Activated naive CD8-positive, alpha-beta T cell treated with anti-CD3 and anti-CD28 coated beads, Interleukin-2, amount 10 ng/mL, durations not matched to agents 7 days and 5 days (primary cell): ENCODE results near the gene DDX17. TPM values are rescaled to one million over a fixed set of nuclear protein-coding genes. Genes with fewer than 3 reads are reported as not detected.
A peak's percentile ranks its signal among the peaks of the same experiment; 100 is the strongest.

Source experiments
- ATAC-seq: fragments of 150-1000 bp; cut with Tn5 transposase; one replicate; pipeline ENCODE4 v1.10.0; 2021; ENCODE audit warnings: low read depth, moderate library complexity
- POLR2A ChIA-PET: fragments of 350-600 bp; sonication (Branson Sonifier 250); formaldehyde crosslinking; loops from one replicate; lab custom pipeline; 2021; ENCODE audit warnings: antibody characterized with exemption; lab: Charles Lee
- DNase-seq: peaks from one replicate; pipeline ENCODE4 v3.0.0; 2021
- H3K27ac Mint-ChIP-seq: one replicate; pipeline ENCODE4 v1.8.0; 2022; ENCODE audit warnings: mild to moderate bottlenecking, mixed read lengths
- H3K27me3 Mint-ChIP-seq: one replicate; pipeline ENCODE4 v1.8.0; 2022; ENCODE audit warnings: mild to moderate bottlenecking, moderate library complexity, mixed read lengths
- H3K36me3 Mint-ChIP-seq: one replicate; pipeline ENCODE4 v1.8.0; 2021; ENCODE audit warnings: mild to moderate bottlenecking, mixed read lengths
- H3K4me1 Mint-ChIP-seq: one replicate; pipeline ENCODE4 v1.8.0; 2021; ENCODE audit warnings: mixed read lengths
- H3K4me3 Mint-ChIP-seq: one replicate; pipeline ENCODE4 v1.8.0; 2022; ENCODE audit warnings: mild to moderate bottlenecking, moderate library complexity, mixed read lengths
- H3K9me3 Mint-ChIP-seq: one replicate; pipeline ENCODE4 v1.8.0; 2021; ENCODE audit warnings: mixed read lengths
- total RNA-seq, 2 experiments: library from RNA; stranded (reverse); gene quantifications; one replicate each; pipeline ENCODE4 v1.2.3, GENCODE V29; 2021

The DDX17 gene
- total RNA-seq, 2 experiments from 2014 or later = 667 to 710 TPM

- Mint-ChIP-seq H3K9me3 (no peaks in the 10 kb centered on the region), H3K4me3 (peak overlapping the region; percentile 6)
- POLR2A ChIA-PET = no interaction called here
Measured at GRCh38 chr22:38455530-38456271, 50.4 kb downstream of the DDX17 start.

GRCh38 chr22:38455076-38455529, 51.0 kb downstream of the DDX17 start, which contains the start of gene KCNJ4:
Gene KCNJ4 (minus strand): TSS chr22:38455199. CDS start chr22:38428132, 27,067 bp downstream.
- Mint-ChIP-seq H3K4me3 (peak within 1 kb of the TSS; percentile 75), H3K9me3 (no peaks in the 10 kb centered on the region), H3K27me3 (peaks cover 75% of the 10 kb centered on the region), H3K27ac (no peak within 1 kb of the TSS), H3K4me1 (peaks cover 4% of the 10 kb centered on the region), H3K36me3 (peaks cover 3% of the 10 kb centered on the region)
- POLR2A ChIA-PET = no interaction called here
- DNase-seq (no peak), ATAC-seq (no peak)

More at GRCh38 chr22:38455530-38456271, 50.4 kb downstream of the DDX17 start:
- Mint-ChIP-seq H3K27me3 (peaks cover 75% of the 10 kb centered on the region), H3K4me1 (peaks cover 4% of the 10 kb centered on the region), H3K27ac (no peak overlapping the region), H3K36me3 (peaks cover 3% of the 10 kb centered on the region)
- no peak for ATAC-seq
- DNase-seq = no peak

GRCh38 chr22:38454353-38455075, 51.6 kb downstream of the DDX17 start:
- POLR2A ChIA-PET = interaction anchor here (0.7 kb wide), 1 partner anchor 117 kb away, joined by 3 read pairs; no protein-coding TSS in a partner anchor
- Mint-ChIP-seq H3K27ac (no peak overlapping the region), H3K4me3 (peak overlapping the region; percentile 75), H3K27me3 (peaks cover 74% of the 10 kb centered on the region), H3K9me3 (no peaks in the 10 kb centered on the region), H3K4me1 (peaks cover 4% of the 10 kb centered on the region), H3K36me3 (peaks cover 3% of the 10 kb centered on the region)
- ATAC-seq = peak; percentile 37
- peak; percentile 51 for DNase-seq

- Mint-ChIP-seq H3K36me3 (peaks cover 3% of the 10 kb centered on the region), H3K27me3 (peaks cover 69% of the 10 kb centered on the region), H3K4me3 (no peak overlapping the region), H3K9me3 (no peaks in the 10 kb centered on the region), H3K27ac (no peak overlapping the region), H3K4me1 (peaks cover 4% of the 10 kb centered on the region)
- ATAC-seq (no peak), DNase-seq (no peak)
- POLR2A ChIA-PET = interaction anchor here (0.7 kb wide), 1 partner anchor 118 kb away, joined by 3 read pairs; no protein-coding TSS in a partner anchor
Measured at GRCh38 chr22:38453996-38454352, 52.1 kb downstream of the DDX17 start.

GRCh38 chr22:38453066-38453672, 52.9 kb downstream of the DDX17 start:
- H3K36me3 Mint-ChIP-seq = peaks cover 3% of the 10 kb centered on the region

GRCh38 chr22:38452373-38453065, 53.6 kb downstream of the DDX17 start:
- peaks cover 55% of the 10 kb centered on the region for H3K27me3 Mint-ChIP-seq
- peaks cover 4% of the 10 kb centered on the region for H3K4me1 Mint-ChIP-seq
- POLR2A ChIA-PET = interaction anchor here (0.6 kb wide), 1 partner anchor 44 kb away, joined by 4 read pairs; no protein-coding TSS in a partner anchor
- H3K9me3 Mint-ChIP-seq = no peaks in the 10 kb centered on the region
- H3K36me3 Mint-ChIP-seq = peaks cover 3% of the 10 kb centered on the region
- DNase-seq = peak; percentile 24
- no peak for ATAC-seq
- H3K4me3 Mint-ChIP-seq = no peak overlapping the region
- H3K27ac Mint-ChIP-seq = no peak overlapping the region

More at GRCh38 chr22:38453066-38453672, 52.9 kb downstream of the DDX17 start:
- Mint-ChIP-seq H3K9me3 (no peaks in the 10 kb centered on the region), H3K4me3 (no peak overlapping the region), H3K27me3 (peaks cover 60% of the 10 kb centered on the region), H3K27ac (no peak overlapping the region), H3K4me1 (peaks cover 4% of the 10 kb centered on the region)
- POLR2A ChIA-PET = interaction anchor here (0.6 kb wide), 1 partner anchor 44 kb away, joined by 4 read pairs; no protein-coding TSS in a partner anchor
- DNase-seq = no peak
- no peak for ATAC-seq

- DNase-seq = no peak
Measured at GRCh38 chr22:38451864-38452263, 54.2 kb downstream of the DDX17 start.

GRCh38 chr22:38451404-38451803, 54.7 kb downstream of the DDX17 start:
- no peak overlapping the region for H3K4me3 Mint-ChIP-seq
- POLR2A ChIA-PET = interaction anchor here (0.5 kb wide), 1 partner anchor 125 kb away, joined by 3 read pairs; no protein-coding TSS in a partner anchor
- no peaks in the 10 kb centered on the region for H3K9me3 Mint-ChIP-seq
- DNase-seq (no peak), ATAC-seq (no peak)
- peaks cover 3% of the 10 kb centered on the region for H3K36me3 Mint-ChIP-seq
- H3K27ac Mint-ChIP-seq = no peak overlapping the region
- peaks cover 4% of the 10 kb centered on the region for H3K4me1 Mint-ChIP-seq
- peaks cover 44% of the 10 kb centered on the region for H3K27me3 Mint-ChIP-seq

More at GRCh38 chr22:38451864-38452263, 54.2 kb downstream of the DDX17 start:
- H3K27ac Mint-ChIP-seq = no peak overlapping the region
- H3K4me1 Mint-ChIP-seq = peaks cover 4% of the 10 kb centered on the region
- no peak overlapping the region for H3K4me3 Mint-ChIP-seq
- peaks cover 3% of the 10 kb centered on the region for H3K36me3 Mint-ChIP-seq
- H3K9me3 Mint-ChIP-seq = no peaks in the 10 kb centered on the region
- no peak for ATAC-seq
- peaks cover 49% of the 10 kb centered on the region for H3K27me3 Mint-ChIP-seq
- POLR2A ChIA-PET = interaction anchor here (0.5 kb wide), 1 partner anchor 126 kb away, joined by 3 read pairs; no protein-coding TSS in a partner anchor

GRCh38 chr22:38450234-38450797, 55.8 kb downstream of the DDX17 start:
- Mint-ChIP-seq H3K9me3 (no peaks in the 10 kb centered on the region), H3K4me3 (no peak overlapping the region), H3K27ac (no peak overlapping the region), H3K27me3 (peaks cover 39% of the 10 kb centered on the region), H3K4me1 (peaks cover 4% of the 10 kb centered on the region), H3K36me3 (peaks cover 3% of the 10 kb centered on the region)
- peak; percentile 29 for DNase-seq
- no peak for ATAC-seq
- POLR2A ChIA-PET = no interaction called here

GRCh38 chr22:38449776-38450175, 56.3 kb downstream of the DDX17 start:
- Mint-ChIP-seq H3K4me3 (no peak overlapping the region), H3K36me3 (peaks cover 3% of the 10 kb centered on the region), H3K27me3 (peaks cover 39% of the 10 kb centered on the region), H3K9me3 (no peaks in the 10 kb centered on the region), H3K27ac (no peak overlapping the region), H3K4me1 (peaks cover 4% of the 10 kb centered on the region)
- no peak for DNase-seq
- ATAC-seq = no peak
- POLR2A ChIA-PET = no interaction called here

- Mint-ChIP-seq H3K4me1 (no peaks in the 10 kb centered on the region), H3K27ac (no peak overlapping the region), H3K27me3 (peaks cover 35% of the 10 kb centered on the region), H3K4me3 (no peak overlapping the region), H3K9me3 (no peaks in the 10 kb centered on the region), H3K36me3 (no peaks in the 10 kb centered on the region)
- POLR2A ChIA-PET = no interaction called here
- DNase-seq = no peak
- ATAC-seq = no peak
Measured at GRCh38 chr22:38448945-38449745, 57.0 kb downstream of the DDX17 start.
